GM12892 (cell line): ENCODE results near the gene STAG3.
"Not testable (repeated sequence)": the region's sequence is repeated elsewhere in the genome, so short reads cannot be mapped to it uniquely, and the experiment has no call there.

ENCODE experiments used
- POLR2A ChIP-seq: IDR thresholded peaks from 2 replicates; pipeline ENCODE4 v1.6.1; 2011; ENCODE audit warnings: low read depth, low read length, control low read depth
- TAF1 ChIP-seq: IDR thresholded peaks from 2 replicates; pipeline ENCODE4 v1.6.1; 2011; ENCODE audit warnings: low read depth, mild to moderate bottlenecking, control low read depth, low read length, borderline replicate concordance

- TF ChIP-seq POLR2A, TAF1: not testable (repeated sequence)
Measured at GRCh38 chr7:100259984-100260383, 82.3 kb downstream of the STAG3 start.
